D721Med (cell line): Measurements from ENCODE around the gene ARHGAP23.
"Not testable (repeated sequence)": the region's sequence is repeated elsewhere in the genome, so short reads cannot be mapped to it uniquely, and the experiment has no call there.

Experiments used
- DNase-seq: peaks from one replicate; pipeline ENCODE4 v3.0.0; 2011; ENCODE audit warnings: low spot score; ENCODE audit not compliant: insufficient read length
- FAIRE-seq: peaks from 2 replicates; lab custom pipeline; 2011; peaks lifted over from hg19 to GRCh38; lab: Jason Lieb, UNC
- CTCF ChIP-seq: IDR thresholded peaks from 2 replicates; pipeline ENCODE4 v1.5.1; 2012; ENCODE audit warnings: mild to moderate bottlenecking, control low read depth; ENCODE audit not compliant: insufficient read depth; ENCODE audit errors: missing control alignments

Gene ARHGAP23

GRCh38 chr17:38484242-38485145, 56.2 kb downstream of the ARHGAP23 start:
- peak; percentile 47 for DNase-seq
- peak; percentile 87 for TF ChIP-seq CTCF
- FAIRE-seq, result not testable (repeated sequence)

GRCh38 chr17:38485146-38485468, 56.8 kb downstream of the ARHGAP23 start:
- no peak for TF ChIP-seq CTCF
- DNase-seq (no peak), FAIRE-seq (no peak)

GRCh38 chr17:38485681-38486298, 57.5 kb downstream of the ARHGAP23 start:
- DNase-seq, FAIRE-seq: not testable (repeated sequence)

- FAIRE-seq, DNase-seq: not testable (repeated sequence)
These were observed 61.5 kb downstream of the ARHGAP23 start for GRCh38 chr17:38489774-38490173.

- FAIRE-seq, DNase-seq: not testable (repeated sequence)
These were observed 63.2 kb downstream of the ARHGAP23 start for GRCh38 chr17:38491346-38492066.

- peak; percentile 69 for DNase-seq
- TF ChIP-seq CTCF, result peak; percentile 98
- FAIRE-seq, result not testable (repeated sequence)
These were observed 64.1 kb downstream of the ARHGAP23 start for GRCh38 chr17:38492067-38493040.

GRCh38 chr17:38494152-38494551, 65.9 kb downstream of the ARHGAP23 start:
- not testable (repeated sequence) for DNase-seq, FAIRE-seq

GRCh38 chr17:38497656-38498055, 69.4 kb downstream of the ARHGAP23 start:
- not testable (repeated sequence) for FAIRE-seq, DNase-seq

GRCh38 chr17:38498353-38498752, 70.1 kb downstream of the ARHGAP23 start:
- no peak for TF ChIP-seq CTCF
- no peak for DNase-seq
- FAIRE-seq, result no peak

- FAIRE-seq, DNase-seq: not testable (repeated sequence)
These were observed 71.0 kb downstream of the ARHGAP23 start for GRCh38 chr17:38499230-38499629.

GRCh38 chr17:38501718-38502117, 73.5 kb downstream of the ARHGAP23 start:
- DNase-seq, FAIRE-seq: not testable (repeated sequence)

- not testable (repeated sequence) for FAIRE-seq, DNase-seq
These were observed 75.1 kb downstream of the ARHGAP23 start for GRCh38 chr17:38503286-38503913.
